Measurements from ENCODE around the gene PRDM8. TPM values are rescaled to one million over a fixed set of nuclear protein-coding genes. Genes with fewer than 3 reads are reported as not detected.

The PRDM8 gene
- total RNA-seq, 1 experiment from 2014 or later: not detected

DNA sequence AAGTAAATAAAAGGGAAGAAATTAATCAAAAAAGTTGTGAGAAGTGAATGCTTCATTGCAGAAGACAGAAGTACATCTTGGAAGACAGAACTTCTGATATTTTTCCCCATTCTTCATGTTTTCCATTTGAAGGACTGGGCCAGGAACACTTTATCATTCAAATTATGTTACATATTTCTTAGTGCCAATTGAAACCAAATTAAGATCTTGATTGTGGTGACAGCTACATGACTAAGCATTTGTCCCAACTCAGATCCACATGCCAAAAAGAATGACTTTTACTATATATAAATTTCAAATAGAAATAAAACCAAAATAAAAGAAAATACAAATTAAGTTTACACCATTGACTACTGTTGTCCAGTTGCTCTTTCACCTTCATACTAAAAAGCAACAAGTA lies 55.1 kb downstream of the PRDM8 start (continued):
- TF ChIP-seq, protein P1, sequence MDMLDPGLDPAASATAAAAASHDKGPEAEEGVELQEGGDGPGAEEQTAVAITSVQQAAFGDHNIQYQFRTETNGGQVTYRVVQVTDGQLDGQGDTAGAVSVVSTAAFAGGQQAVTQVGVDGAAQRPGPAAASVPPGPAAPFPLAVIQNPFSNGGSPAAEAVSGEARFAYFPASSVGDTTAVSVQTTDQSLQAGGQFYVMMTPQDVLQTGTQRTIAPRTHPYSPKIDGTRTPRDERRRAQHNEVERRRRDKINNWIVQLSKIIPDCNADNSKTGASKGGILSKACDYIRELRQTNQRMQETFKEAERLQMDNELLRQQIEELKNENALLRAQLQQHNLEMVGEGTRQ (CRISPR knock-in tag; IDR thresholded peaks at IDR 0.05): no peak
- no peak for TF ChIP-seq FOXP1 (CRISPR knock-in tag; IDR thresholded peaks at IDR 0.05; ENCODE audit: borderline replicate concordance)
- TF ChIP-seq, protein P2, sequence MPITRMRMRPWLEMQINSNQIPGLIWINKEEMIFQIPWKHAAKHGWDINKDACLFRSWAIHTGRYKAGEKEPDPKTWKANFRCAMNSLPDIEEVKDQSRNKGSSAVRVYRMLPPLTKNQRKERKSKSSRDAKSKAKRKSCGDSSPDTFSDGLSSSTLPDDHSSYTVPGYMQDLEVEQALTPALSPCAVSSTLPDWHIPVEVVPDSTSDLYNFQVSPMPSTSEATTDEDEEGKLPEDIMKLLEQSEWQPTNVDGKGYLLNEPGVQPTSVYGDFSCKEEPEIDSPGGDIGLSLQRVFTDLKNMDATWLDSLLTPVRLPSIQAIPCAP (CRISPR knock-in tag; IDR thresholded peaks at IDR 0.05): no peak

DNA sequence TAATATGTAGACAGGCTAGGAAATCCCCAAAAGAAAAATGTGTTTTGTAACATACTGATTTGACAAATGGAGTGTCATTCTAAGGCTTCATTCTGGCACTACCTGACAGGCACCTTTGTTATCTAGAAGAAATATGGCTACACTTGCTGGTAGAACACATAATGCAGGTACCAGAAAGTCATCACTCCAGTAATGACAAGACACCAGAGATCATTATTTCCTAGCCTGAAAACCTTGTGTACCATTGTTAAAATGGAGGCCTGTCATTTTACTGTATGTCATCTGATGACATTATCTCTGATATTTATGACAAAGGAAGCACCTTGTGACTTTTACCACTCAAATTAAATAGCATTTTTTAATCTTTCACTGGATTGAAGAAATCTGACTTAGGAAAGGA lies 55.6 kb downstream of the PRDM8 start:
- Mint-ChIP-seq H3K4me3 (no peak overlapping the region), H3K27me3 (ENCODE audit: low read depth) (peaks cover 33% of the 10 kb centered on the region), H3K27ac (no peak overlapping the region), H3K36me3 (no peaks in the 10 kb centered on the region), H3K9me3 (no peaks in the 10 kb centered on the region), H3K4me1 (no peaks in the 10 kb centered on the region; the same call in 1 of the 2 replicates)
- ChIA-PET POLR2A (no interaction called here), CTCF (no interaction called here)
- TF ChIP-seq ELF4 (CRISPR knock-in tag; IDR thresholded peaks at IDR 0.05; ENCODE audit: low read depth) (no peak), CREB1 (CRISPR knock-in tag; IDR thresholded peaks at IDR 0.05) (no peak), ESRRA (CRISPR knock-in tag; IDR thresholded peaks at IDR 0.05; ENCODE audit: borderline replicate concordance) (no peak), JUN (CRISPR knock-in tag; IDR thresholded peaks at IDR 0.05) (no peak), ZBTB21 (CRISPR knock-in tag; IDR thresholded peaks at IDR 0.05; ENCODE audit: borderline replicate concordance) (no peak), HMGA2 (CRISPR knock-in tag; IDR thresholded peaks at IDR 0.05) (no peak), ZNF317 (CRISPR knock-in tag; IDR thresholded peaks at IDR 0.05; ENCODE audit: borderline replicate concordance, low read depth) (no peak)
- TF ChIP-seq, protein P3, sequence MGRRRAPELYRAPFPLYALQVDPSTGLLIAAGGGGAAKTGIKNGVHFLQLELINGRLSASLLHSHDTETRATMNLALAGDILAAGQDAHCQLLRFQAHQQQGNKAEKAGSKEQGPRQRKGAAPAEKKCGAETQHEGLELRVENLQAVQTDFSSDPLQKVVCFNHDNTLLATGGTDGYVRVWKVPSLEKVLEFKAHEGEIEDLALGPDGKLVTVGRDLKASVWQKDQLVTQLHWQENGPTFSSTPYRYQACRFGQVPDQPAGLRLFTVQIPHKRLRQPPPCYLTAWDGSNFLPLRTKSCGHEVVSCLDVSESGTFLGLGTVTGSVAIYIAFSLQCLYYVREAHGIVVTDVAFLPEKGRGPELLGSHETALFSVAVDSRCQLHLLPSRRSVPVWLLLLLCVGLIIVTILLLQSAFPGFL (CRISPR knock-in tag; IDR thresholded peaks at IDR 0.05; ENCODE audit: borderline replicate concordance): no peak
- TF ChIP-seq, protein P4, sequence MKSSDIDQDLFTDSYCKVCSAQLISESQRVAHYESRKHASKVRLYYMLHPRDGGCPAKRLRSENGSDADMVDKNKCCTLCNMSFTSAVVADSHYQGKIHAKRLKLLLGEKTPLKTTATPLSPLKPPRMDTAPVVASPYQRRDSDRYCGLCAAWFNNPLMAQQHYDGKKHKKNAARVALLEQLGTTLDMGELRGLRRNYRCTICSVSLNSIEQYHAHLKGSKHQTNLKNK (CRISPR knock-in tag; IDR thresholded peaks at IDR 0.05): no peak
- TF ChIP-seq, protein P5, sequence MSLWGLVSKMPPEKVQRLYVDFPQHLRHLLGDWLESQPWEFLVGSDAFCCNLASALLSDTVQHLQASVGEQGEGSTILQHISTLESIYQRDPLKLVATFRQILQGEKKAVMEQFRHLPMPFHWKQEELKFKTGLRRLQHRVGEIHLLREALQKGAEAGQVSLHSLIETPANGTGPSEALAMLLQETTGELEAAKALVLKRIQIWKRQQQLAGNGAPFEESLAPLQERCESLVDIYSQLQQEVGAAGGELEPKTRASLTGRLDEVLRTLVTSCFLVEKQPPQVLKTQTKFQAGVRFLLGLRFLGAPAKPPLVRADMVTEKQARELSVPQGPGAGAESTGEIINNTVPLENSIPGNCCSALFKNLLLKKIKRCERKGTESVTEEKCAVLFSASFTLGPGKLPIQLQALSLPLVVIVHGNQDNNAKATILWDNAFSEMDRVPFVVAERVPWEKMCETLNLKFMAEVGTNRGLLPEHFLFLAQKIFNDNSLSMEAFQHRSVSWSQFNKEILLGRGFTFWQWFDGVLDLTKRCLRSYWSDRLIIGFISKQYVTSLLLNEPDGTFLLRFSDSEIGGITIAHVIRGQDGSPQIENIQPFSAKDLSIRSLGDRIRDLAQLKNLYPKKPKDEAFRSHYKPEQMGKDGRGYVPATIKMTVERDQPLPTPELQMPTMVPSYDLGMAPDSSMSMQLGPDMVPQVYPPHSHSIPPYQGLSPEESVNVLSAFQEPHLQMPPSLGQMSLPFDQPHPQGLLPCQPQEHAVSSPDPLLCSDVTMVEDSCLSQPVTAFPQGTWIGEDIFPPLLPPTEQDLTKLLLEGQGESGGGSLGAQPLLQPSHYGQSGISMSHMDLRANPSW (CRISPR knock-in tag; conservative IDR thresholded peaks at IDR 0.05; ENCODE audit: low read depth): no peak
- TF ChIP-seq, protein P6, sequence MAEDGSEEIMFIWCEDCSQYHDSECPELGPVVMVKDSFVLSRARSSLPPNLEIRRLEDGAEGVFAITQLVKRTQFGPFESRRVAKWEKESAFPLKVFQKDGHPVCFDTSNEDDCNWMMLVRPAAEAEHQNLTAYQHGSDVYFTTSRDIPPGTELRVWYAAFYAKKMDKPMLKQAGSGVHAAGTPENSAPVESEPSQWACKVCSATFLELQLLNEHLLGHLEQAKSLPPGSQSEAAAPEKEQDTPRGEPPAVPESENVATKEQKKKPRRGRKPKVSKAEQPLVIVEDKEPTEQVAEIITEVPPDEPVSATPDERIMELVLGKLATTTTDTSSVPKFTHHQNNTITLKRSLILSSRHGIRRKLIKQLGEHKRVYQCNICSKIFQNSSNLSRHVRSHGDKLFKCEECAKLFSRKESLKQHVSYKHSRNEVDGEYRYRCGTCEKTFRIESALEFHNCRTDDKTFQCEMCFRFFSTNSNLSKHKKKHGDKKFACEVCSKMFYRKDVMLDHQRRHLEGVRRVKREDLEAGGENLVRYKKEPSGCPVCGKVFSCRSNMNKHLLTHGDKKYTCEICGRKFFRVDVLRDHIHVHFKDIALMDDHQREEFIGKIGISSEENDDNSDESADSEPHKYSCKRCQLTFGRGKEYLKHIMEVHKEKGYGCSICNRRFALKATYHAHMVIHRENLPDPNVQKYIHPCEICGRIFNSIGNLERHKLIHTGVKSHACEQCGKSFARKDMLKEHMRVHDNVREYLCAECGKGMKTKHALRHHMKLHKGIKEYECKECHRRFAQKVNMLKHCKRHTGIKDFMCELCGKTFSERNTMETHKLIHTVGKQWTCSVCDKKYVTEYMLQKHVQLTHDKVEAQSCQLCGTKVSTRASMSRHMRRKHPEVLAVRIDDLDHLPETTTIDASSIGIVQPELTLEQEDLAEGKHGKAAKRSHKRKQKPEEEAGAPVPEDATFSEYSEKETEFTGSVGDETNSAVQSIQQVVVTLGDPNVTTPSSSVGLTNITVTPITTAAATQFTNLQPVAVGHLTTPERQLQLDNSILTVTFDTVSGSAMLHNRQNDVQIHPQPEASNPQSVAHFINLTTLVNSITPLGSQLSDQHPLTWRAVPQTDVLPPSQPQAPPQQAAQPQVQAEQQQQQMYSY (CRISPR knock-in tag; IDR thresholded peaks at IDR 0.05): no peak
- TF ChIP-seq, protein P7, sequence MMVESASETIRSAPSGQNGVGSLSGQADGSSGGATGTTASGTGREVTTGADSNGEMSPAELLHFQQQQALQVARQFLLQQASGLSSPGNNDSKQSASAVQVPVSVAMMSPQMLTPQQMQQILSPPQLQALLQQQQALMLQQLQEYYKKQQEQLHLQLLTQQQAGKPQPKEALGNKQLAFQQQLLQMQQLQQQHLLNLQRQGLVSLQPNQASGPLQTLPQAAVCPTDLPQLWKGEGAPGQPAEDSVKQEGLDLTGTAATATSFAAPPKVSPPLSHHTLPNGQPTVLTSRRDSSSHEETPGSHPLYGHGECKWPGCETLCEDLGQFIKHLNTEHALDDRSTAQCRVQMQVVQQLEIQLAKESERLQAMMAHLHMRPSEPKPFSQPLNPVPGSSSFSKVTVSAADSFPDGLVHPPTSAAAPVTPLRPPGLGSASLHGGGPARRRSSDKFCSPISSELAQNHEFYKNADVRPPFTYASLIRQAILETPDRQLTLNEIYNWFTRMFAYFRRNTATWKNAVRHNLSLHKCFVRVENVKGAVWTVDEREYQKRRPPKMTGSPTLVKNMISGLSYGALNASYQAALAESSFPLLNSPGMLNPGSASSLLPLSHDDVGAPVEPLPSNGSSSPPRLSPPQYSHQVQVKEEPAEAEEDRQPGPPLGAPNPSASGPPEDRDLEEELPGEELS (CRISPR knock-in tag; IDR thresholded peaks at IDR 0.05): no peak
- TF ChIP-seq, protein P8, sequence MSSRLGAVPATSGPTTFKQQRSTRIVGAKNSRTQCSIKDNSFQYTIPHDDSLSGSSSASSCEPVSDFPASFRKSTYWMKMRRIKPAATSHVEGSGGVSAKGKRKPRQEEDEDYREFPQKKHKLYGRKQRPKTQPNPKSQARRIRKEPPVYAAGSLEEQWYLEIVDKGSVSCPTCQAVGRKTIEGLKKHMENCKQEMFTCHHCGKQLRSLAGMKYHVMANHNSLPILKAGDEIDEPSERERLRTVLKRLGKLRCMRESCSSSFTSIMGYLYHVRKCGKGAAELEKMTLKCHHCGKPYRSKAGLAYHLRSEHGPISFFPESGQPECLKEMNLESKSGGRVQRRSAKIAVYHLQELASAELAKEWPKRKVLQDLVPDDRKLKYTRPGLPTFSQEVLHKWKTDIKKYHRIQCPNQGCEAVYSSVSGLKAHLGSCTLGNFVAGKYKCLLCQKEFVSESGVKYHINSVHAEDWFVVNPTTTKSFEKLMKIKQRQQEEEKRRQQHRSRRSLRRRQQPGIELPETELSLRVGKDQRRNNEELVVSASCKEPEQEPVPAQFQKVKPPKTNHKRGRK (CRISPR knock-in tag; IDR thresholded peaks at IDR 0.05; ENCODE audit: borderline replicate concordance): no peak
- ATAC-seq (no peak), DNase-seq (ENCODE audit: low spot score) (no peak)
